Measurements from ENCODE around the gene CENPO.

CENPO gene

DNA sequence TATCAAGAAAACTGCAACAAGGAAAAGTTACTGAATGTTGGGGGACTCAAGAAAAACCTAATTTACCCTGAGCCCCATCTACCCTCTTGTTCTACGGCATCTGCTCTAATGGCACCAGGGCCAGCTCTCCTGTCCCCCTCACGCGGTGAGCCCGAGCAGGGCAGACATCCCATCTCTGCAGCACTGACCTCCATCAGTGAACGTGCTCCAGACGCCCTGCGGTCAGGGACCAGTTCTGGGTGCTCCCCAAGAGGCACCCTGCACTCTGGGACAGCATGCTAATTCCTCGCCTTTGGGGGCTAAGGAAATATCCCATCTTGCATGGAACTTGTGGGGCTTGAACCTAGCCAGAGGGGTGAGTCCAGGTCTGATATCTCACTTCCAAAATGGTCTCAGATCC is 43.0 kb downstream of the CENPO start:
- H3K4me3 ChIP-seq (ENCODE audit: low read depth in 1 of 2, low read length in 2 of 2): no peak overlapping the region
- peaks cover 6 to 23% of the 10 kb centered on the region in 2 donors for H3K36me3 ChIP-seq (ENCODE audit: control insufficient read depth in 1 of 2, insufficient read depth in 2 of 2, low read length in 2 of 2)
- H3K27ac ChIP-seq (ENCODE audit: low read depth, low read length): no peak overlapping the region
- no peaks in the 10 kb centered on the region for H3K27me3 ChIP-seq (ENCODE audit: control insufficient read depth in 1 of 2, insufficient read depth in 2 of 2, low read length in 2 of 2)
- H3K9me3 ChIP-seq (ENCODE audit: control insufficient read depth in 1 of 2, low read length in 2 of 2): no peaks in the 10 kb centered on the region
- no peak overlapping the region for H3K9ac ChIP-seq (ENCODE audit: low read depth in 1 of 2, low read length in 2 of 2)
- H3K4me1 ChIP-seq (ENCODE audit: control insufficient read depth in 1 of 2, insufficient read depth in 2 of 2, low read length in 2 of 2): peaks cover 0 to 7% of the 10 kb centered on the region in 2 donors

GRCh38 chr2:24836706-24837105 is 43.5 kb downstream of the CENPO start:
- Histone ChIP-seq H3K9ac (ENCODE audit: low read depth in 1 of 2, low read length in 2 of 2) (no peak overlapping the region), H3K36me3 (ENCODE audit: control insufficient read depth in 1 of 2, insufficient read depth in 2 of 2, low read length in 2 of 2) (peaks cover 3 to 24% of the 10 kb centered on the region in 2 donors), H3K9me3 (ENCODE audit: control insufficient read depth in 1 of 2, low read length in 2 of 2) (no peaks in the 10 kb centered on the region), H3K27ac (ENCODE audit: low read depth, low read length) (no peak overlapping the region), H3K27me3 (ENCODE audit: control insufficient read depth in 1 of 2, insufficient read depth in 2 of 2, low read length in 2 of 2) (no peaks in the 10 kb centered on the region), H3K4me1 (ENCODE audit: control insufficient read depth in 1 of 2, insufficient read depth in 2 of 2, low read length in 2 of 2) (peaks cover 0 to 7% of the 10 kb centered on the region in 2 donors), H3K4me3 (ENCODE audit: low read depth in 1 of 2, low read length in 2 of 2) (no peak overlapping the region)

GRCh38 chr2:24837996-24838513 is 44.8 kb downstream of the CENPO start:
- Histone ChIP-seq H3K27ac (ENCODE audit: low read depth, low read length) (no peak overlapping the region), H3K9ac (ENCODE audit: low read depth in 1 of 2, low read length in 2 of 2) (no peak overlapping the region), H3K9me3 (ENCODE audit: control insufficient read depth in 1 of 2, low read length in 2 of 2) (no peaks in the 10 kb centered on the region), H3K27me3 (ENCODE audit: control insufficient read depth in 1 of 2, insufficient read depth in 2 of 2, low read length in 2 of 2) (no peaks in the 10 kb centered on the region), H3K4me3 (ENCODE audit: low read depth in 1 of 2, low read length in 2 of 2) (no peak overlapping the region), H3K4me1 (ENCODE audit: control insufficient read depth in 1 of 2, insufficient read depth in 2 of 2, low read length in 2 of 2) (no peaks in the 10 kb centered on the region), H3K36me3 (ENCODE audit: control insufficient read depth in 1 of 2, insufficient read depth in 2 of 2, low read length in 2 of 2) (peaks cover 3 to 29% of the 10 kb centered on the region in 2 donors)

- H3K9me3 ChIP-seq (ENCODE audit: control insufficient read depth in 1 of 2, low read length in 2 of 2): no peaks in the 10 kb centered on the region
- no peak overlapping the region for H3K9ac ChIP-seq (ENCODE audit: low read depth in 1 of 2, low read length in 2 of 2)
- no peaks in the 10 kb centered on the region for H3K4me1 ChIP-seq (ENCODE audit: control insufficient read depth in 1 of 2, insufficient read depth in 2 of 2, low read length in 2 of 2)
- no peak overlapping the region for H3K4me3 ChIP-seq (ENCODE audit: low read depth in 1 of 2, low read length in 2 of 2)
- H3K27me3 ChIP-seq (ENCODE audit: control insufficient read depth in 1 of 2, insufficient read depth in 2 of 2, low read length in 2 of 2): no peaks in the 10 kb centered on the region
- peaks cover 3 to 29% of the 10 kb centered on the region in 2 donors for H3K36me3 ChIP-seq (ENCODE audit: control insufficient read depth in 1 of 2, insufficient read depth in 2 of 2, low read length in 2 of 2)
- H3K27ac ChIP-seq (ENCODE audit: low read depth, low read length): no peak overlapping the region
These were observed 45.3 kb downstream of the CENPO start for GRCh38 chr2:24838541-24838940.

DNA sequence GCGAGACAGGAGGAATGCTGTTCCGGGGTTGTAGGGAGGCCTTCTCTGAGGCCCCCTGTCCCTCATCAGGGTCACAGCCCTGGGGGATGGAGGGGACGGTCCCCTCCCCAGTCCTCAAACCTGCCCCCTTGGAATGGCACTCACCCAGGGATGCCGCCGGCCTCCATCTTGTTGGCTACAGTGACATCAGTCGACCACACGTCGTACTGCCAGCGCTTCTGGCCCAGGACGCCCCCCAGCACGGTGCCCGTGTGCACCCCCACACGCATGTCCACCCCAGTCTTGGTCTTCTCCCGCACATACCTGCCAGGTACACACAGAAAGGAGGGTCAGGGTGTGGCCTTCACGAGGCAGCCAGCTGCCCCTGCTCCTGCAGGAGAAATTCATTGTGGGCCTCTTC is 46.5 kb downstream of the CENPO start:
- Histone ChIP-seq H3K36me3 (ENCODE audit: control insufficient read depth in 1 of 2, insufficient read depth in 2 of 2, low read length in 2 of 2) (peaks cover 3 to 29% of the 10 kb centered on the region in 2 donors), H3K4me1 (ENCODE audit: control insufficient read depth in 1 of 2, insufficient read depth in 2 of 2, low read length in 2 of 2) (no peaks in the 10 kb centered on the region), H3K9me3 (ENCODE audit: control insufficient read depth in 1 of 2, low read length in 2 of 2) (no peaks in the 10 kb centered on the region), H3K9ac (ENCODE audit: low read depth in 1 of 2, low read length in 2 of 2) (no peak overlapping the region), H3K27me3 (ENCODE audit: control insufficient read depth in 1 of 2, insufficient read depth in 2 of 2, low read length in 2 of 2) (no peaks in the 10 kb centered on the region), H3K4me3 (ENCODE audit: low read depth in 1 of 2, low read length in 2 of 2) (no peak overlapping the region), H3K27ac (ENCODE audit: low read depth, low read length) (no peak overlapping the region)

DNA sequence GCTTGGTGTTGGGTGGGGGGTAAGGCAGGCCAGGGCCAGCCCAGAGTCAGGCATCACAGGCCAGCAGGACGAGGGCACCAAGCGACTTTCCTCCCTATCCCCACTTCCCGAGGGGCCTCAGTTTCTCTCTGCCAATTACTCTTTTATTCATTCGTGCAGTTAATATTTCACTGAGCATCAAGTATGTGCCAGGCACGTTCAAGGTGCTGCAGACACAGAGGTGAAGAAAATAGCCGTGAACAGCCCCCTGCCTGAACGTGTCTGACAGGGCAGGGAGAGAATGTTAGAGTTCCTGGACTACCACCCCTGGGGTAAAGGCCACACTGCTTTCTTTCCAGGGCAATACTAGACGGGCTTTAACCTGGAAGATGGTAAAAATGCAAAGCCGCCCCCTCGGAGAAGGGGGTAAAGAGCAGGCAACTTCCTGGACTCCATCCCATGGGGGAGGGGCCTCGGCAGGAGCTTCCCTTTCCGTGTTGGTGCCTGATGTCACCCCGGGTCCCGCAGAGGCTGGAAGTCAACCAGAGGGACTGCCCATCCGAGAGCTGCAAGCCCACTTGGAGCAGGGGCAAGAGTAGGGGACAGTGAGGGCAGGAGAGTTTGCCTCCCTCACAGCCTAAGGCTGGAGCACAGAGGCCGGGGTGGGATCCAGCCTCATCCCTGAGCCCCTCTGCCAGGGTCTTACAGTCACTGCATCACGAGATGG is 47.1 kb downstream of the CENPO start:
- Histone ChIP-seq H3K4me1 (ENCODE audit: control insufficient read depth in 1 of 2, insufficient read depth in 2 of 2, low read length in 2 of 2) (no peaks in the 10 kb centered on the region), H3K9me3 (ENCODE audit: control insufficient read depth in 1 of 2, low read length in 2 of 2) (no peaks in the 10 kb centered on the region), H3K27ac (ENCODE audit: low read depth, low read length) (no peak overlapping the region), H3K9ac (ENCODE audit: low read depth in 1 of 2, low read length in 2 of 2) (no peak overlapping the region), H3K27me3 (ENCODE audit: control insufficient read depth in 1 of 2, insufficient read depth in 2 of 2, low read length in 2 of 2) (no peaks in the 10 kb centered on the region), H3K36me3 (ENCODE audit: control insufficient read depth in 1 of 2, insufficient read depth in 2 of 2, low read length in 2 of 2) (peaks cover 3 to 24% of the 10 kb centered on the region in 2 donors), H3K4me3 (ENCODE audit: low read depth in 1 of 2, low read length in 2 of 2) (no peak overlapping the region)

GRCh38 chr2:24840962-24841945 is 48.0 kb downstream of the CENPO start:
- H3K36me3 ChIP-seq (ENCODE audit: control insufficient read depth in 1 of 2, insufficient read depth in 2 of 2, low read length in 2 of 2): peaks cover 3 to 19% of the 10 kb centered on the region in 2 donors

DNA sequence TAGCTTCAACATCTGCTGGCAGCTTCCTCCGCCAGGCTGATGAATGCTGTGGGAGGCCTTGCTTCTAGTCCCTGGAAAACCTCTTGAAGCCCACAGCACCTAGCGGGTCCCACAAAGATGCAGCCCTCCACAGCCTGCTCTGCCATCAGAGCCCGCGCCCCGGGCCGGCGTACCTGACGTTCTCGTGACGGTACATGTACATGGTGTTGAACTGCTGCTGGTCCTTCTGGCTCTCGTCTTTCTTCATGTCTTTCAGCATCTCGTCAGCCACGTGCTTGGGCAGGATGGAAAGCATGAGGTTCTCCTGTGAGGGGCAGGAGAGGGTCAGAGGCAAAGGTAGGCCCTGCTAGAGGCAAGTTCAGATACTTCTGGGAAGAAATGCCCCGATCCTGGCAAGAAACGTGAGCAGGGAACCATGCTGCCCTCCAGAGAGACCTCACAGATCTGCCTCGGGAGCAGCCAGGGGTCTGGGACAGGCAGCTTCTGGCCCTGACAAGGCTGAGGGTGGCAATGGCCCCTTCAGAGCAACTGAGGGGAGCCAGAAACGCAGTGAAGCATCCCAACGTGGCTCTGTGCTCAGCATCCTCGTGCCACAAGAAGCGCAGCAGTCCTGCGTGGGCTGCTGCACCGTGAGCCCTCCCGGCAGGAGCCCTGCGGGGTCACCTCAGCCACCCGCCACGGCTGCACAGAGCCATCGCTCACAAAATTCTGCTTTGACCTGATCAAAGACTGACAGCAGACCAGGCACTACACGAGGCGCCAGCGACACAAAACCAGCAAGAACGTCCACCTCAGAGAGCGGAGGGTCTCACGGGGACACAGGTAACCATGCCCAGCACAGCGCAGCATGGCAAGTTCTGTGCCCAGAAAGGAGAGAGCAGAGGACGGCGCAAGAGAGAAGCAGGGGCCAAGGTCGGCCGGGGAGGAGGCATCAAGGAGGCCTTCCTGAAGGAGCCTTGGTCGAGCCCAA is 49.1 kb downstream of the CENPO start:
- peaks cover 3 to 10% of the 10 kb centered on the region in 2 donors for H3K36me3 ChIP-seq (ENCODE audit: control insufficient read depth in 1 of 2, insufficient read depth in 2 of 2, low read length in 2 of 2)
- no peaks in the 10 kb centered on the region for H3K9me3 ChIP-seq (ENCODE audit: control insufficient read depth in 1 of 2, low read length in 2 of 2)
- no peaks in the 10 kb centered on the region for H3K27me3 ChIP-seq (ENCODE audit: control insufficient read depth in 1 of 2, insufficient read depth in 2 of 2, low read length in 2 of 2)
- no peak overlapping the region for H3K27ac ChIP-seq (ENCODE audit: low read depth, low read length)
- no peak overlapping the region for H3K9ac ChIP-seq (ENCODE audit: low read depth in 1 of 2, low read length in 2 of 2)
- H3K4me1 ChIP-seq (ENCODE audit: control insufficient read depth in 1 of 2, insufficient read depth in 2 of 2, low read length in 2 of 2): no peaks in the 10 kb centered on the region
- H3K4me3 ChIP-seq (ENCODE audit: low read depth in 1 of 2, low read length in 2 of 2): no peak overlapping the region

More at GRCh38 chr2:24840962-24841945, 48.0 kb downstream of the CENPO start:
- Histone ChIP-seq H3K9me3 (ENCODE audit: control insufficient read depth in 1 of 2, low read length in 2 of 2) (no peaks in the 10 kb centered on the region), H3K9ac (ENCODE audit: low read depth in 1 of 2, low read length in 2 of 2) (no peak overlapping the region), H3K4me1 (ENCODE audit: control insufficient read depth in 1 of 2, insufficient read depth in 2 of 2, low read length in 2 of 2) (no peaks in the 10 kb centered on the region), H3K27ac (ENCODE audit: low read depth, low read length) (no peak overlapping the region), H3K27me3 (ENCODE audit: control insufficient read depth in 1 of 2, insufficient read depth in 2 of 2, low read length in 2 of 2) (no peaks in the 10 kb centered on the region), H3K4me3 (ENCODE audit: low read depth in 1 of 2, low read length in 2 of 2) (no peak overlapping the region)

- no peak overlapping the region for H3K27ac ChIP-seq (ENCODE audit: low read depth, low read length)
- H3K9ac ChIP-seq (ENCODE audit: low read depth in 1 of 2, low read length in 2 of 2): no peak overlapping the region
- H3K27me3 ChIP-seq (ENCODE audit: control insufficient read depth in 1 of 2, insufficient read depth in 2 of 2, low read length in 2 of 2): no peaks in the 10 kb centered on the region
- H3K36me3 ChIP-seq (ENCODE audit: control insufficient read depth in 1 of 2, insufficient read depth in 2 of 2, low read length in 2 of 2): peaks cover 0 to 6% of the 10 kb centered on the region in 2 donors
- no peaks in the 10 kb centered on the region for H3K4me1 ChIP-seq (ENCODE audit: control insufficient read depth in 1 of 2, insufficient read depth in 2 of 2, low read length in 2 of 2)
- H3K4me3 ChIP-seq (ENCODE audit: low read depth in 1 of 2, low read length in 2 of 2): no peak overlapping the region
- H3K9me3 ChIP-seq (ENCODE audit: control insufficient read depth in 1 of 2, low read length in 2 of 2): no peaks in the 10 kb centered on the region
These were observed 50.2 kb downstream of the CENPO start for GRCh38 chr2:24843330-24843860.

Data from duodenal mucosa (tissue), 2 donors.